GM18951 (cell line): Measurements from ENCODE around the gene SEMA3F.

ENCODE experiments used
- POLR2A ChIP-seq: IDR thresholded peaks from 4 replicates; pipeline ENCODE4 v1.6.1; 2011; ENCODE audit warnings: mild to moderate bottlenecking; ENCODE audit not compliant: insufficient read length, insufficient read depth; ENCODE audit errors: extremely low read depth
- in situ Hi-C: fragments of 300-500 bp; cut with MboI; formaldehyde crosslinking; loops from one replicate; pipeline ENCODE4 v1.12.0; 2022; ENCODE audit warnings: low sequenced_read_pairs, mixed read lengths, inconsistent platforms; ENCODE audit not compliant: unreplicated experiment

Gene SEMA3F

GRCh38 chr3:50164984-50165909, 10.1 kb downstream of the SEMA3F start:
- TF ChIP-seq POLR2A = no peak
- in situ Hi-C loops = no loop called here

GRCh38 chr3:50165910-50166538, 10.9 kb downstream of the SEMA3F start:
- TF ChIP-seq POLR2A = no peak
- in situ Hi-C loops = no loop called here

- TF ChIP-seq POLR2A = no peak
- in situ Hi-C loops = no loop called here
Measured at GRCh38 chr3:50166620-50167019, 11.5 kb downstream of the SEMA3F start.

GRCh38 chr3:50167069-50167840, 12.1 kb downstream of the SEMA3F start:
- in situ Hi-C loops = no loop called here
- TF ChIP-seq POLR2A = no peak

- in situ Hi-C loops = no loop called here
- no peak for TF ChIP-seq POLR2A
Measured at GRCh38 chr3:50167841-50168209, 12.7 kb downstream of the SEMA3F start.

- in situ Hi-C loops = no loop called here
- TF ChIP-seq POLR2A = no peak
Measured at GRCh38 chr3:50168388-50168787, 13.3 kb downstream of the SEMA3F start.

GRCh38 chr3:50168791-50169190, 13.7 kb downstream of the SEMA3F start:
- in situ Hi-C loops = no loop called here
- TF ChIP-seq POLR2A = no peak

- TF ChIP-seq POLR2A = no peak
- in situ Hi-C loops = no loop called here
Measured at GRCh38 chr3:50169232-50169832, 14.2 kb downstream of the SEMA3F start.

GRCh38 chr3:50169858-50170257, 14.7 kb downstream of the SEMA3F start:
- no peak for TF ChIP-seq POLR2A
- in situ Hi-C loops = no loop called here

- in situ Hi-C loops = no loop called here
- TF ChIP-seq POLR2A = no peak
Measured at GRCh38 chr3:50170689-50171088, 15.6 kb downstream of the SEMA3F start.

- TF ChIP-seq POLR2A = no peak
Measured at GRCh38 chr3:50171540-50172301, 16.6 kb downstream of the SEMA3F start.

GRCh38 chr3:50172626-50173220, 17.6 kb downstream of the SEMA3F start:
- no peak for TF ChIP-seq POLR2A
- in situ Hi-C loops = no loop called here

More at GRCh38 chr3:50171540-50172301, 16.6 kb downstream of the SEMA3F start:
- in situ Hi-C loops = no loop called here
